Measurements from ENCODE around the gene MPPED1. TPM values are rescaled to one million over a fixed set of nuclear protein-coding genes. Genes with fewer than 3 reads are reported as not detected.

Gene MPPED1
- total RNA-seq, 1 experiment from 2014 or later = 0.35 TPM

GRCh38 chr22:43377896-43378704 is 33.7 kb upstream of the MPPED1 start:
- Mint-ChIP-seq H3K4me3 (no peak overlapping the region), H3K27me3 (ENCODE audit: low read depth) (peaks cover 9% of the 10 kb centered on the region; the same call in 1 of the 2 replicates), H3K36me3 (no peaks in the 10 kb centered on the region)

GRCh38 chr22:43381693-43382092 is 30.1 kb upstream of the MPPED1 start:
- peaks cover 17% of the 10 kb centered on the region for H3K27me3 Mint-ChIP-seq (ENCODE audit: low read depth)
- no peak overlapping the region for H3K27ac Mint-ChIP-seq
- H3K9me3 Mint-ChIP-seq = no peaks in the 10 kb centered on the region
- no peak for ATAC-seq
- no peaks in the 10 kb centered on the region for H3K36me3 Mint-ChIP-seq
- H3K4me1 Mint-ChIP-seq = no peaks in the 10 kb centered on the region; the same call in 1 of the 2 replicates
- POLR2A ChIA-PET = interaction anchor here (0.6 to 0.8 kb wide), 2 partner anchors 108 to 147 kb away, joined by 3 read pairs; no protein-coding TSS in a partner anchor
- CTCF ChIA-PET = interaction anchor here (0.9 to 2.2 kb wide), 4 partner anchors 35 to 150 kb away, joined by 4 to 8 read pairs (median 8); no protein-coding TSS in a partner anchor
- no peak for TF ChIP-seq CTCF (IDR thresholded peaks at IDR 0.05)
- no peak for TF ChIP-seq FOXJ3 (CRISPR knock-in tag; IDR thresholded peaks at IDR 0.05; ENCODE audit: borderline replicate concordance)
- TF ChIP-seq ATF2 (CRISPR knock-in tag; IDR thresholded peaks at IDR 0.05; ENCODE audit: borderline replicate concordance, low read depth) = no peak
- TF ChIP-seq ZNF396 (CRISPR knock-in tag; IDR thresholded peaks at IDR 0.05; ENCODE audit: borderline replicate concordance) = no peak
- TF ChIP-seq ZNF263 (CRISPR knock-in tag; IDR thresholded peaks at IDR 0.05; ENCODE audit: low read depth) = no peak
- no peak for TF ChIP-seq SP1 (CRISPR knock-in tag; conservative IDR thresholded peaks at IDR 0.05)
- TF ChIP-seq ZNF423 (CRISPR knock-in tag; IDR thresholded peaks at IDR 0.05) = no peak
- TF ChIP-seq MLX (CRISPR knock-in tag; IDR thresholded peaks at IDR 0.05) = no peak
- no peak for TF ChIP-seq ATF1 (CRISPR knock-in tag; IDR thresholded peaks at IDR 0.05)
- TF ChIP-seq NFE2L1 (CRISPR knock-in tag; IDR thresholded peaks at IDR 0.05) = no peak
- no peak for TF ChIP-seq PRDM15 (CRISPR knock-in tag; IDR thresholded peaks at IDR 0.05)
- no peak for TF ChIP-seq HMGXB4 (CRISPR knock-in tag; IDR thresholded peaks at IDR 0.05)
- no peak for TF ChIP-seq GABPB1 (CRISPR knock-in tag; IDR thresholded peaks at IDR 0.05)
- TF ChIP-seq EMX1 (CRISPR knock-in tag; IDR thresholded peaks at IDR 0.05) = no peak
- no peak for TF ChIP-seq TCF7 (CRISPR knock-in tag; IDR thresholded peaks at IDR 0.05; ENCODE audit: low read depth)
- TF ChIP-seq GTF2I (CRISPR knock-in tag; conservative IDR thresholded peaks at IDR 0.05) = no peak
- no peak for TF ChIP-seq IRF2 (CRISPR knock-in tag; IDR thresholded peaks at IDR 0.05; ENCODE audit: borderline replicate concordance, low read depth)
- H3K4me3 Mint-ChIP-seq = no peak overlapping the region
- no peak for DNase-seq (ENCODE audit: low spot score)

More at GRCh38 chr22:43377896-43378704, 33.7 kb upstream of the MPPED1 start:
- H3K4me1 Mint-ChIP-seq = no peaks in the 10 kb centered on the region
- no peak for DNase-seq (ENCODE audit: low spot score)
- TF ChIP-seq ZNF671 (CRISPR knock-in tag; IDR thresholded peaks at IDR 0.05) = no peak
- TF ChIP-seq ZNF232 (CRISPR knock-in tag; IDR thresholded peaks at IDR 0.05) = no peak
- no peak for TF ChIP-seq ZNF423 (CRISPR knock-in tag; IDR thresholded peaks at IDR 0.05)
- TF ChIP-seq EMX1 (CRISPR knock-in tag; IDR thresholded peaks at IDR 0.05) = no peak
- TF ChIP-seq NFYB (CRISPR knock-in tag; conservative IDR thresholded peaks at IDR 0.05; ENCODE audit: low read depth) = no peak
- TF ChIP-seq ERG (CRISPR knock-in tag; IDR thresholded peaks at IDR 0.05) = no peak
- ChIA-PET POLR2A (interaction anchor here (1.3 kb wide), 1 partner anchor 14 kb away, joined by 4 read pairs; no protein-coding TSS in a partner anchor), CTCF (interaction anchor here (0.8 to 3.4 kb wide), 8 partner anchors 32 to 150 kb away, joined by 3 to 14 read pairs (median 4); no protein-coding TSS in a partner anchor)
- ATAC-seq = no peak
- no peak overlapping the region for H3K27ac Mint-ChIP-seq
- peaks cover 10% of the 10 kb centered on the region for H3K9me3 Mint-ChIP-seq

Measured in WTC11 (cell line).